Sigmoid colon (tissue), 7 donors: ENCODE results near the gene ANKRD52. TPM values are rescaled to one million over a fixed set of nuclear protein-coding genes. Genes with fewer than 3 reads are reported as not detected.

Experiments used
- DNase-seq: peaks from one replicate; pipeline ENCODE4 v3.0.0-alpha.2; 2019
- H3K27ac ChIP-seq, 4 donors: fragments of 200-600 bp; sonication (generic); one replicate each; pipeline ENCODE4 v1.5.1; 2016 to 2019; ENCODE audit warnings: mild to moderate bottlenecking in 1 of 4
- H3K27me3 ChIP-seq, 3 donors: fragments of 200-600 bp; sonication (generic); one replicate each; pipeline ENCODE4 v1.5.1; 2019; ENCODE audit warnings: mild to moderate bottlenecking in 1 of 3
- H3K36me3 ChIP-seq, 4 donors: fragments of 200-600 bp; sonication (generic); one replicate each; pipeline ENCODE4 v1.5.1; 2016 to 2019
- H3K4me1 ChIP-seq, 4 donors: fragments of 200-600 bp; sonication (generic); one replicate each; pipeline ENCODE4 v1.5.1; 2017 to 2019
- H3K4me3 ChIP-seq, 4 donors: fragments of 200-600 bp; sonication (generic); one replicate each; pipeline ENCODE4 v1.5.1; 2017 to 2019; ENCODE audit warnings: mild to moderate bottlenecking in 2 of 4, moderate library complexity in 1 of 4
- H3K9me3 ChIP-seq, 4 donors: fragments of 200-600 bp in 3 of 4; sonication (generic) in 3 of 4; one replicate each; pipeline versions ENCODE4 v1.5.1 to v1.6.1; 2013 to 2019
- EP300 ChIP-seq, 4 donors: sonication (generic); formaldehyde crosslinking; IDR thresholded peaks; one replicate each; pipeline ENCODE4 v1.6.1; 2017; ENCODE audit warnings: antibody characterized with exemption in 4 of 4
- POLR2A ChIP-seq, 2 donors: fragments of 450-650 bp; IDR thresholded peaks; one replicate each; pipeline ENCODE4 v1.6.1; 2016; ENCODE audit warnings: antibody characterized with exemption in 2 of 2, mild to moderate bottlenecking in 2 of 2, moderate library complexity in 2 of 2
- POLR2AphosphoS5 ChIP-seq, 4 donors: sonication (generic); formaldehyde crosslinking; IDR thresholded peaks; one replicate each; pipeline ENCODE4 v1.6.1; 2017; ENCODE audit warnings: antibody characterized with exemption in 4 of 4
- WGBS, 2 donors: extraction: QIAGEN DNeasy Blood & Tissue Kit; methylation state at CpG; one replicate each; pipeline ENCODE4 v1.1.7; 2013; 5-methylcytosine and 5-hydroxymethylcytosine counted together
- intact Hi-C: fragments of 100-400 bp; cut with DNase I; formaldehyde crosslinking; loops from one replicate; pipeline ENCODE4 v1.15.1; 2023
- polyA plus RNA-seq, 3 donors: library from polyadenylated mRNA; stranded (reverse); fragments of 200-250 nt; gene quantifications; one replicate each; pipeline ENCODE4 v1.2.3, GENCODE V29; 2013
- total RNA-seq, 4 donors: library from RNA; depleted of rRNA; stranded (reverse); fragments of >200 nt; gene quantifications; one replicate each; pipeline ENCODE4 v1.1.0, GENCODE V29; 2016
- TF ChIP-seq, protein P1 (sequence below), 4 experiments: fragments of 450-650 bp in 3 of 4; fragments of 200-600 bp in 1 of 4; IDR thresholded peaks; one replicate each; pipeline ENCODE4 v1.5.1; 2016 to 2019; ENCODE audit warnings: antibody characterized with exemption in 4 of 4, mild to moderate bottlenecking in 3 of 4, moderate library complexity in 2 of 4
- donor health status: healthy with polysubstance abuse.
- donor health status: Bipolar disorder and iron deficiency.
- donor health status: healthy.

Gene ANKRD52
- total and polyA plus RNA-seq, 7 donors, result 4.2 to 20.1 (median 8.6) TPM

DNA sequence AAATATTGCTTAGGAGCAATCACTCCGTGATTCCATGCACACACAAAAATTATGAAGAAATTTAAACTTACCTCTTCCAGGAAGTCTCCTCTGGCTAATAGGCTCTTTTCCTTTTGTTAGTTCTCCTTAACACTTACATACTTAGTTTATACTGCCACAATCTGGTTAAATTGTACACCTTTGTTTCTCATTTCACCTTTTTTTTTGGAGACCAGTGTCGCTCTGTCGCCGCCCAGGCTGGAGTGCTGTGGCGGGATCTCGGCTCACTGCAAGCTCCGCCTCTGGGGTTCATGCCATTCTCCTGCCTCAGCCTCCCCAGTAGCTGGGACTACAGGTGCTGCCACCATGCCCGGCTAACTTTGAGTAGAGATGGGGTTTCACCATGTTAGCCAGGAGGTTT is 2.2 kb upstream of the ANKRD52 start:
- H3K4me1 ChIP-seq, result peaks cover 0 to 28% (median 26%) of the 10 kb centered on the region in 4 donors
- TF ChIP-seq, protein P1, sequence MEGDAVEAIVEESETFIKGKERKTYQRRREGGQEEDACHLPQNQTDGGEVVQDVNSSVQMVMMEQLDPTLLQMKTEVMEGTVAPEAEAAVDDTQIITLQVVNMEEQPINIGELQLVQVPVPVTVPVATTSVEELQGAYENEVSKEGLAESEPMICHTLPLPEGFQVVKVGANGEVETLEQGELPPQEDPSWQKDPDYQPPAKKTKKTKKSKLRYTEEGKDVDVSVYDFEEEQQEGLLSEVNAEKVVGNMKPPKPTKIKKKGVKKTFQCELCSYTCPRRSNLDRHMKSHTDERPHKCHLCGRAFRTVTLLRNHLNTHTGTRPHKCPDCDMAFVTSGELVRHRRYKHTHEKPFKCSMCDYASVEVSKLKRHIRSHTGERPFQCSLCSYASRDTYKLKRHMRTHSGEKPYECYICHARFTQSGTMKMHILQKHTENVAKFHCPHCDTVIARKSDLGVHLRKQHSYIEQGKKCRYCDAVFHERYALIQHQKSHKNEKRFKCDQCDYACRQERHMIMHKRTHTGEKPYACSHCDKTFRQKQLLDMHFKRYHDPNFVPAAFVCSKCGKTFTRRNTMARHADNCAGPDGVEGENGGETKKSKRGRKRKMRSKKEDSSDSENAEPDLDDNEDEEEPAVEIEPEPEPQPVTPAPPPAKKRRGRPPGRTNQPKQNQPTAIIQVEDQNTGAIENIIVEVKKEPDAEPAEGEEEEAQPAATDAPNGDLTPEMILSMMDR (IDR thresholded peaks at IDR 0.05), result no peak
- no peak for TF ChIP-seq POLR2A (IDR thresholded peaks at IDR 0.05)
- no peak for TF ChIP-seq POLR2AphosphoS5 (IDR thresholded peaks at IDR 0.05)
- TF ChIP-seq EP300 (IDR thresholded peaks at IDR 0.05), result no peak
- intact Hi-C loops, result no loop called here
- no peaks in the 10 kb centered on the region for H3K9me3 ChIP-seq
- H3K36me3 ChIP-seq, result peaks cover 0 to 10% (median 6%) of the 10 kb centered on the region in 4 donors
- H3K4me3 ChIP-seq, result no peak overlapping the region
- WGBS, 2 donors, result 92 to 94% methylated on average over 8 of the region's 8 CpGs
- no peaks in the 10 kb centered on the region for H3K27me3 ChIP-seq
- no peak overlapping the region for H3K27ac ChIP-seq
- no peak for DNase-seq

DNA sequence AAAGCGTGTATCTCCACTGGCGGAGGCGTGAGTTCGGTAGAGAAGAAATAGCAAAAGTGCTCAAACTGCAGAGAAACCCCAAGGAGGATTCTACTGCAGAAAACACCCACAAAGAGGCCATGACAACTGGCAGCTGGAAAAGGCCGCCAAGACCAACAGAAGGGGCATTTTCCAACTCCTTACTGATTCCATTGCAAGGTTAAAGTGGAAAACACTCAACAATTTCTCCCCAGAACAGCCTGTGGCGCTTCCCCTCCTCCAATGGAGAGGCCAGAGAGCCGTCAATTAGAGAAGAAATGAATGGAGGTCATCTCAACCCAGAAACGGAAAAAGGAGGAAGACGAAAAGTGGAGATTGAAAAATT is 618 bp upstream of the ANKRD52 start:
- TF ChIP-seq POLR2A (IDR thresholded peaks at IDR 0.05), result no peak
- TF ChIP-seq, protein P1 (IDR thresholded peaks at IDR 0.05), result no peak
- TF ChIP-seq POLR2AphosphoS5 (IDR thresholded peaks at IDR 0.05), result no peak
- no peak for TF ChIP-seq EP300 (IDR thresholded peaks at IDR 0.05)
- H3K27me3 ChIP-seq, result no peaks in the 10 kb centered on the region
- intact Hi-C loops, result loop anchor here (2.0 to 5.0 kb wide), 2 partner anchors 42 to 67 kb away; partner anchors contain the start of gene CS
- H3K9me3 ChIP-seq, result no peaks in the 10 kb centered on the region
- peak overlapping the region; percentile 80 to 86 (median 82) for H3K4me3 ChIP-seq
- H3K27ac ChIP-seq, result peak overlapping the region; percentile 90 to 96 (median 92)
- peaks cover 0 to 28% (median 26%) of the 10 kb centered on the region in 4 donors for H3K4me1 ChIP-seq
- DNase-seq, result no peak
- H3K36me3 ChIP-seq, result peaks cover 0 to 26% (median 19%) of the 10 kb centered on the region in 4 donors
- 13 to 22% methylated on average over 9 of the region's 9 CpGs for WGBS, 2 donors

DNA sequence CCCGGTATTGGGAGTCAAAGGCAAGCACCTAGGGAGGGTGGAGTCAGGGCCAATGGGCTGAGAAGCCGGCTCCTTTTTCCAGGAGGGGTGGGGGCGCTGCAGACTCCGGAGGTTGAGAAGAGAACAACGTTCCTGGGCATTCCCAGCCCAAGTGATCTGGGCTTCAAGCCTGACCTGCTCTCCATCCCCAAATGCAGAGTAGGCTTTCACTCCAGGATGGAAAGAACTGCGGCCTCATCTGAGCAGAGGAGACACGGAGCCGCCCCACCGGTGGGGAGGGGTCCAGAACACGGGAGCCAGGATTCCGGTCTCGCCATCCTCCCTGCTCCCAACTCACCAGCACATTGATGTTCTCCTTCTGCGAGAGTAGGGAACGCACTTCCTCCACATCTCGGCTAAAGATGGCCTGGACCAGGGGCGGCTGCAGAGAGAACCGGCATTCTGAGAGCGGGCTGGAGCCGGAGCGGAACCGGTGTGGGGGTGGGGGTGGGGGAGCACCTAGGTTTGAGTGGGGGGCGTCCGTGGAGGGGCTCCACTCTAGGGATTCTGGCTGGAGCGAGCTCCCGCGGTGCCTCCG is 605 bp downstream of the ANKRD52 start:
- Histone ChIP-seq H3K27me3 (no peaks in the 10 kb centered on the region), H3K9me3 (no peaks in the 10 kb centered on the region), H3K4me3 (peak overlapping the region; percentile 80 to 86 (median 82)), H3K36me3 (peaks cover 10 to 38% (median 31%) of the 10 kb centered on the region in 4 donors), H3K27ac (peak overlapping the region; percentile 90 to 96 (median 92)), H3K4me1 (peaks cover 0 to 28% (median 26%) of the 10 kb centered on the region in 4 donors)
- TF ChIP-seq EP300 (IDR thresholded peaks at IDR 0.05) (no peak), POLR2A (IDR thresholded peaks at IDR 0.05) (no peak), POLR2AphosphoS5 (IDR thresholded peaks at IDR 0.05) (no peak)
- TF ChIP-seq, protein P1 (IDR thresholded peaks at IDR 0.05), result no peak
- intact Hi-C loops, result loop anchor here (2.0 to 5.0 kb wide), 2 partner anchors 43 to 65 kb away; partner anchors contain the start of gene CS
- no peak for DNase-seq
- WGBS, 2 donors, result 1% methylated on average over 27 of the region's 27 CpGs

DNA sequence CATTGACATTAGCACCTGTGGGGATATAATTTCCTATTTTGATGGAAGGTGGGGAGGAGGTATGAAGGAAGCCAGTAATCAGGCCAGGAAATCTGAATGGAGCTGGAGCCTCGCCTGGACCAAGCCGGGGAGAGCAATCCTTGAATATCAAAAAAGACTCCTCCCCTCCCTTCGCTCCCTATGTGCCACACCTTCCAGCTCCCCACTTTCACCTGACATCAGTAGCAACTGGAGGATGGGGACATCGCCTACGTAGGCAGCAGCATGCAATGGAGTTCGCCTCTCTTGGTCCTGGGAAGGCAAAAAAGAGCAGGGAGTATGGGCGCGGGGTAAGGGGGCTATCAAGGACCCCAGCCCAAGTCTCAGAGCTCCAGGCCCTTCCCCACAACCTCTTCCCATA is 1.1 kb downstream of the ANKRD52 start:
- DNase-seq, result no peak
- WGBS, 2 donors, result 68 to 75% methylated on average over 8 of the region's 8 CpGs
- peaks cover 0 to 28% (median 26%) of the 10 kb centered on the region in 4 donors for H3K4me1 ChIP-seq
- peak overlapping the region; percentile 80 to 86 (median 82) for H3K4me3 ChIP-seq
- H3K27me3 ChIP-seq, result no peaks in the 10 kb centered on the region
- intact Hi-C loops, result loop anchor here (5.0 kb wide), 1 partner anchor 65 kb away; no protein-coding TSS in a partner anchor
- no peaks in the 10 kb centered on the region for H3K9me3 ChIP-seq
- TF ChIP-seq POLR2AphosphoS5 (IDR thresholded peaks at IDR 0.05) (no peak), POLR2A (IDR thresholded peaks at IDR 0.05) (no peak), EP300 (IDR thresholded peaks at IDR 0.05) (no peak)
- TF ChIP-seq, protein P1 (IDR thresholded peaks at IDR 0.05), result no peak
- peaks cover 16 to 43% (median 36%) of the 10 kb centered on the region in 4 donors for H3K36me3 ChIP-seq
- H3K27ac ChIP-seq, result peak overlapping the region in 3 of 4 donors; percentile 91 to 96 (median 93)
